Measurements from ENCODE around the gene SLC1A2. TPM values are rescaled to one million over a fixed set of nuclear protein-coding genes. Genes with fewer than 3 reads are reported as not detected.

SLC1A2 gene
- total and polyA plus RNA-seq, 2 donors (not counting 3 experiments of a cell fraction or from before 2014, with no cell fraction given): not detected

DNA sequence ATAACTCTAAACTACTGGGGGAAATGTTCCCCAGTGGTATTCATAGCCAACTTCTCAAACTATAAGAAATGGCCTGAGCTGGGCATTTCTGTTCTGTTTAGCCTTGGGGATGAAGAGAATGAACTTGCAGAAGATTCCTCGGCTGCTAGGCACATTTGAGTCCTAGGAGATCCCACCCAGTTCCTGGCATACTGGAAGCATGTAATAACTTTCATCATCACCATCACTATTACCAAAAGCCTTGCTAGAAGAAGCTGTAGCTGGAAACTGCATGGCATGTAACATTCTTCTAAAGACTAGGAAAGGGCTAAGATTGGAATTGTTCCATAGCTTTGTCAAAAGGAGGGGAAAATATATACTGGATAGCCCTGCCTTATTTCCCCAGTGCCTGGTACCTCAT lies 40.1 kb upstream of the SLC1A2 start:
- CTCF ChIA-PET: no interaction called here
- no peak for DNase-seq (ENCODE audit: low read depth, low spot score)
- H3K4me2 ChIP-seq (ENCODE audit: insufficient read depth, low read length): no peak overlapping the region
- dilution Hi-C loops (cut with MboI; ENCODE audit: extremely low pct_ligation_motif_present, low sequenced_read_pairs) (no loop called here), intact Hi-C loops (cut with micrococcal nuclease) (no loop called here)
- no peaks in the 10 kb centered on the region for H3K9me3 ChIP-seq (replicated peaks; ENCODE audit: control insufficient read depth, insufficient read depth, low read length)
- BruUV-seq (replicated peaks): no TSS peak
- FAIRE-seq: no peak
- no peaks in the 10 kb centered on the region for H3K79me2 ChIP-seq (ENCODE audit: control insufficient read depth, insufficient read depth, low read length)
- H3K27ac ChIP-seq (ENCODE audit: insufficient read depth, low read depth, low read length): no peak overlapping the region
- TF ChIP-seq MYC (IDR thresholded peaks at IDR 0.05; ENCODE audit: low read depth, low read length): no peak
- TF ChIP-seq FOS (IDR thresholded peaks at IDR 0.05; ENCODE audit: borderline replicate concordance, insufficient read depth, low read length): no peak
- TF ChIP-seq, protein P1, sequence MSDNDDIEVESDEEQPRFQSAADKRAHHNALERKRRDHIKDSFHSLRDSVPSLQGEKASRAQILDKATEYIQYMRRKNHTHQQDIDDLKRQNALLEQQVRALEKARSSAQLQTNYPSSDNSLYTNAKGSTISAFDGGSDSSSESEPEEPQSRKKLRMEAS (IDR thresholded peaks at IDR 0.05; ENCODE audit: insufficient read depth, insufficient read length): no peak
- TF ChIP-seq POLR2A (IDR thresholded peaks at IDR 0.05; ENCODE audit: low read depth, low read length): no peak
- no peak for TF ChIP-seq JUN (IDR thresholded peaks at IDR 0.05; ENCODE audit: borderline replicate concordance, insufficient read depth, insufficient read length, low read depth)
- no peaks in the 10 kb centered on the region for H3K4me1 ChIP-seq (ENCODE audit: control insufficient read depth, extremely low read depth, insufficient read depth, low read length)
- POLR2A ChIA-PET: no interaction called here
- H3K27me3 ChIP-seq (ENCODE audit: control insufficient read depth in 2 of 2, insufficient read depth in 2 of 2, low read length in 2 of 2): peaks cover 2 to 4% of the 10 kb centered on the region in 2 experiments
- H2AFZ ChIP-seq (ENCODE audit: low read depth, low read length): no peak overlapping the region
- H3K9me1 ChIP-seq (replicated peaks; ENCODE audit: control insufficient read depth, extremely low read depth, insufficient read depth, low read length): no peaks in the 10 kb centered on the region
- H3K36me3 ChIP-seq (ENCODE audit: control insufficient read depth in 2 of 2, extremely low read depth in 1 of 2, insufficient read depth in 2 of 2, low read length in 2 of 2): no peaks in the 10 kb centered on the region
- no peak overlapping the region for H3K9ac ChIP-seq (replicated peaks; ENCODE audit: extremely low read depth, insufficient read depth, low read length)
- H3K4me3 ChIP-seq (replicated peaks in 1 of 3; ENCODE audit: insufficient read depth in 1 of 3, low read depth in 1 of 3, low read length in 3 of 3): no peak overlapping the region
- H4K20me1 ChIP-seq (replicated peaks; ENCODE audit: control insufficient read depth, extremely low read depth, insufficient read depth, low read length): no peaks in the 10 kb centered on the region

DNA sequence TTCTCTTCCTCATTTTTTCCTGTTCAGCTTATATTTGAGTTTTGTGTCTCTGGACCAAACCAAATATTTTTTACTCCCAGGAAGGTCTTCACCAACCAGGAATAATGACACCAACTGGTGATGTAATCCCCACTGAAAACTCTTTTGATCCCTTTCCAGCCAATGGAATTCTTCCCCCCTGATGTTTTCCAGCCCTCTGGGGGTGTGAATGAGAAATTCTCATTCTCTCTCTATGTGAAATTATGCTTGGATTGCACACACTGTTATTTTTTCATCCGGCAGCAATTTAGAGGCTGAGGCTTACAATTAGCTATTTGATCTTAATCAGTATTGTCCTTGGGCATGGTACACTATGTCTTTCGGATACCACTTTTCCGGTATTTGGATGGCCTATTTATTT lies 39.5 kb upstream of the SLC1A2 start:
- POLR2A ChIA-PET: no interaction called here
- H2AFZ ChIP-seq (ENCODE audit: low read depth, low read length): no peak overlapping the region
- H3K36me3 ChIP-seq (ENCODE audit: control insufficient read depth in 2 of 2, extremely low read depth in 1 of 2, insufficient read depth in 2 of 2, low read length in 2 of 2): no peaks in the 10 kb centered on the region
- dilution Hi-C loops (cut with MboI; ENCODE audit: extremely low pct_ligation_motif_present, low sequenced_read_pairs): no loop called here
- H3K79me2 ChIP-seq (ENCODE audit: control insufficient read depth, insufficient read depth, low read length): no peaks in the 10 kb centered on the region
- DNase-seq (ENCODE audit: low read depth, low spot score) (no peak), FAIRE-seq (no peak)
- no peaks in the 10 kb centered on the region for H3K9me1 ChIP-seq (replicated peaks; ENCODE audit: control insufficient read depth, extremely low read depth, insufficient read depth, low read length)
- TF ChIP-seq, protein P1 (IDR thresholded peaks at IDR 0.05; ENCODE audit: insufficient read depth, insufficient read length): no peak
- TF ChIP-seq FOS (IDR thresholded peaks at IDR 0.05; ENCODE audit: borderline replicate concordance, insufficient read depth, low read length) (no peak), EZH2 (IDR thresholded peaks at IDR 0.05; ENCODE audit: borderline replicate concordance, low read depth, low read length, severe bottlenecking) (no peak), MYC (IDR thresholded peaks at IDR 0.05; ENCODE audit: low read depth, low read length) (no peak), POLR2A (IDR thresholded peaks at IDR 0.05; ENCODE audit: low read depth, low read length) (no peak), JUN (IDR thresholded peaks at IDR 0.05; ENCODE audit: borderline replicate concordance, insufficient read depth, insufficient read length, low read depth) (no peak), GATA2 (IDR thresholded peaks at IDR 0.05; ENCODE audit: insufficient read depth, insufficient read length, low read depth, low read length) (no peak), POLR2AphosphoS5 (IDR thresholded peaks at IDR 0.05; ENCODE audit: insufficient read depth, low read depth, low read length) (no peak)
- TF ChIP-seq, protein P2, sequence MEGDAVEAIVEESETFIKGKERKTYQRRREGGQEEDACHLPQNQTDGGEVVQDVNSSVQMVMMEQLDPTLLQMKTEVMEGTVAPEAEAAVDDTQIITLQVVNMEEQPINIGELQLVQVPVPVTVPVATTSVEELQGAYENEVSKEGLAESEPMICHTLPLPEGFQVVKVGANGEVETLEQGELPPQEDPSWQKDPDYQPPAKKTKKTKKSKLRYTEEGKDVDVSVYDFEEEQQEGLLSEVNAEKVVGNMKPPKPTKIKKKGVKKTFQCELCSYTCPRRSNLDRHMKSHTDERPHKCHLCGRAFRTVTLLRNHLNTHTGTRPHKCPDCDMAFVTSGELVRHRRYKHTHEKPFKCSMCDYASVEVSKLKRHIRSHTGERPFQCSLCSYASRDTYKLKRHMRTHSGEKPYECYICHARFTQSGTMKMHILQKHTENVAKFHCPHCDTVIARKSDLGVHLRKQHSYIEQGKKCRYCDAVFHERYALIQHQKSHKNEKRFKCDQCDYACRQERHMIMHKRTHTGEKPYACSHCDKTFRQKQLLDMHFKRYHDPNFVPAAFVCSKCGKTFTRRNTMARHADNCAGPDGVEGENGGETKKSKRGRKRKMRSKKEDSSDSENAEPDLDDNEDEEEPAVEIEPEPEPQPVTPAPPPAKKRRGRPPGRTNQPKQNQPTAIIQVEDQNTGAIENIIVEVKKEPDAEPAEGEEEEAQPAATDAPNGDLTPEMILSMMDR (IDR thresholded peaks at IDR 0.05; ENCODE audit: extremely low read depth in 1 of 2, insufficient read depth in 1 of 2, low read depth in 1 of 2, low read length in 2 of 2): no peak
- BruUV-seq (replicated peaks): no TSS peak
- no peaks in the 10 kb centered on the region for H3K4me1 ChIP-seq (ENCODE audit: control insufficient read depth, extremely low read depth, insufficient read depth, low read length)
- peaks cover 2 to 4% of the 10 kb centered on the region in 2 experiments for H3K27me3 ChIP-seq (ENCODE audit: control insufficient read depth in 2 of 2, insufficient read depth in 2 of 2, low read length in 2 of 2)
- no peak overlapping the region for H3K4me2 ChIP-seq (ENCODE audit: insufficient read depth, low read length)
- H3K9me3 ChIP-seq (replicated peaks; ENCODE audit: control insufficient read depth, insufficient read depth, low read length): no peaks in the 10 kb centered on the region
- H3K9ac ChIP-seq (replicated peaks; ENCODE audit: extremely low read depth, insufficient read depth, low read length): no peak overlapping the region
- no peak overlapping the region for H3K4me3 ChIP-seq (replicated peaks in 1 of 3; ENCODE audit: insufficient read depth in 1 of 3, low read depth in 1 of 3, low read length in 3 of 3)
- no peaks in the 10 kb centered on the region for H4K20me1 ChIP-seq (replicated peaks; ENCODE audit: control insufficient read depth, extremely low read depth, insufficient read depth, low read length)
- CTCF ChIA-PET: no interaction called here
- no peak overlapping the region for H3K27ac ChIP-seq (ENCODE audit: insufficient read depth, low read depth, low read length)
- intact Hi-C loops (cut with micrococcal nuclease): no loop called here

Measured in endothelial cell of umbilical vein (primary cell).